Hepatocyte (in vitro differentiated cells): ENCODE data around the gene CEP170B.

Experiments
- EZH2 ChIP-seq: fragments of 200-600 bp; sonication (generic); IDR thresholded peaks from 2 replicates; pipeline ENCODE4 v1.6.1; 2016; ENCODE audit warnings: antibody characterized with exemption, mild to moderate bottlenecking, borderline replicate concordance
- EZH2phosphoT487 ChIP-seq: fragments of 200-600 bp; sonication (generic); IDR thresholded peaks from one replicate; pipeline ENCODE4 v1.6.1; 2018; ENCODE audit warnings: antibody characterized with exemption, mild to moderate bottlenecking, low read depth, moderate library complexity; ENCODE audit not compliant: unreplicated experiment, severe bottlenecking
- TF ChIP-seq, protein P1 (sequence below): fragments of 200-600 bp; sonication (generic); IDR thresholded peaks from 2 replicates; pipeline ENCODE4 v1.5.1; 2016; ENCODE audit warnings: antibody characterized with exemption, mild to moderate bottlenecking; ENCODE audit not compliant: poor library complexity

DNA sequence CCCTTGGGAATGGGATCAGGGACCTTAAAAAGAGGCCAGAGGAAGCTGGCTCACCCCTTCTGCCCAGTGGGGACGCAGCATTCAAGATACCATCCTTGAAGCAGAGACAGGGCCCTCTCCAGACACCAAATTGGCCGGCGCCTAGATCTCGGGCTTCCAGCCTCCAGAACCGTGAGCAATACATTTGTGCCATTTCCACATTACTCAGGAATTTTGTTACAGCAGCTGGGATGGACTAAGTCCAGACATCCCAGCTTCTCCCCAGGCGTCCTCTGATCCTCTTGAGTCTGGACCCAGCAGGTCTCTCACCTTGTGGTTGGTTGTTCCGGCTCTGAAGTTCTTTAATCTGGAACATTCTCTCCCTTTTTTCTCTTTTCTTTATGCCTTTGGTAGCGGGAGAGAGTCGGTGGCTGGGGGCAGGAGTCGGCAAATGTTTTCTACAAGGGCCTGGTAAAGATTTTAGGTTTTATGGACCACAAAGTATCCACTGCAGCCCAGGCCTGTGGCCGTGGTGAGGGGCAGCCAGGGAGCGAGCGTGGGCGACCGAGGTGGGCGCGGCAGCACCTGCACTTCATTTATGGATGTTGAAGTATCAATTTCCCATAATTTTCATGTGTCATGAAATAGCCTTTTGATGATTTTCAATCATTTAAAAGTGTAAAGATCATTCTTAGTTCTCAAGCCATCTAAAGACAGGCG, 4.8 kb downstream of the CEP170B start:
- TF ChIP-seq, protein P1, sequence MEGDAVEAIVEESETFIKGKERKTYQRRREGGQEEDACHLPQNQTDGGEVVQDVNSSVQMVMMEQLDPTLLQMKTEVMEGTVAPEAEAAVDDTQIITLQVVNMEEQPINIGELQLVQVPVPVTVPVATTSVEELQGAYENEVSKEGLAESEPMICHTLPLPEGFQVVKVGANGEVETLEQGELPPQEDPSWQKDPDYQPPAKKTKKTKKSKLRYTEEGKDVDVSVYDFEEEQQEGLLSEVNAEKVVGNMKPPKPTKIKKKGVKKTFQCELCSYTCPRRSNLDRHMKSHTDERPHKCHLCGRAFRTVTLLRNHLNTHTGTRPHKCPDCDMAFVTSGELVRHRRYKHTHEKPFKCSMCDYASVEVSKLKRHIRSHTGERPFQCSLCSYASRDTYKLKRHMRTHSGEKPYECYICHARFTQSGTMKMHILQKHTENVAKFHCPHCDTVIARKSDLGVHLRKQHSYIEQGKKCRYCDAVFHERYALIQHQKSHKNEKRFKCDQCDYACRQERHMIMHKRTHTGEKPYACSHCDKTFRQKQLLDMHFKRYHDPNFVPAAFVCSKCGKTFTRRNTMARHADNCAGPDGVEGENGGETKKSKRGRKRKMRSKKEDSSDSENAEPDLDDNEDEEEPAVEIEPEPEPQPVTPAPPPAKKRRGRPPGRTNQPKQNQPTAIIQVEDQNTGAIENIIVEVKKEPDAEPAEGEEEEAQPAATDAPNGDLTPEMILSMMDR: no peak
- TF ChIP-seq EZH2: no peak
- no peak for TF ChIP-seq EZH2phosphoT487
